Naive thymus-derived CD8-positive, alpha-beta T cell (primary cell): Measurements from ENCODE around the gene CSGALNACT2. TPM values are rescaled to one million over a fixed set of nuclear protein-coding genes. Genes with fewer than 3 reads are reported as not detected.

Experiments used
- ATAC-seq, 2 donors: fragments of 150-1000 bp; cut with Tn5 transposase in 1 of 2; sonication (Bioruptor Pico), chemical (Tn5 transposase) in 1 of 2; 1 replicate in 1 of 2; 2 replicates in 1 of 2; pipeline ENCODE4 v1.10.0; 2021; ENCODE audit warnings: mild to moderate bottlenecking in 2 of 2, moderate library complexity in 2 of 2
- POLR2A ChIA-PET: fragments of 350-600 bp; sonication (Branson Sonifier 250); formaldehyde crosslinking; loops from one replicate; lab custom pipeline; 2021; ENCODE audit warnings: antibody characterized with exemption; lab: Charles Lee
- DNase-seq, 10 donors: peaks; one replicate each; pipeline versions ENCODE4 v3.0.0 to v3.0.0-alpha.2; 2020 to 2022
- H3K27ac Mint-ChIP-seq, 10 donors: one replicate each; pipeline ENCODE4 v1.8.0; 2020 to 2022; ENCODE audit warnings: mild to moderate bottlenecking in 10 of 10, mixed read lengths in 10 of 10, moderate library complexity in 4 of 10, inconsistent platforms in 1 of 10
- H3K27me3 Mint-ChIP-seq, 5 donors: one replicate each; pipeline ENCODE4 v1.8.0; 2021 to 2022; ENCODE audit warnings: mixed read lengths in 5 of 5
- H3K36me3 Mint-ChIP-seq, 3 donors: one replicate each; pipeline ENCODE4 v1.8.0; 2020 to 2022; ENCODE audit warnings: mixed read lengths in 3 of 3, mild to moderate bottlenecking in 2 of 3, inconsistent platforms in 1 of 3
- H3K4me1 Mint-ChIP-seq, 4 donors: one replicate each; pipeline ENCODE4 v1.8.0; 2021 to 2022; ENCODE audit warnings: mixed read lengths in 4 of 4
- H3K4me3 Mint-ChIP-seq, 10 donors: one replicate each; pipeline ENCODE4 v1.8.0; 2020 to 2022; ENCODE audit warnings: mild to moderate bottlenecking in 10 of 10, mixed read lengths in 10 of 10, moderate library complexity in 6 of 10, inconsistent platforms in 1 of 10
- H3K9me3 Mint-ChIP-seq, 9 donors: one replicate each; pipeline ENCODE4 v1.8.0; 2020 to 2022; ENCODE audit warnings: mixed read lengths in 9 of 9, mild to moderate bottlenecking in 3 of 9, inconsistent platforms in 1 of 9, moderate library complexity in 1 of 9
- polyA plus RNA-seq, 3 donors: library from polyadenylated mRNA; unstranded; fragments of 300-500 nt; fragmentation: Illumina TruSeq; gene quantifications; one replicate each; pipeline ENCODE4 v1.2.3, GENCODE V29; 2021
- total RNA-seq, 8 experiments: library from RNA in 2 of 8; stranded (reverse) in 2 of 8; gene quantifications; one replicate each; pipeline ENCODE4 v1.2.3 and lab custom pipeline; 2021 to 2026

CSGALNACT2 gene
- total and polyA plus RNA-seq, 5 experiments from 2014 or later: 15.0 to 61.0 (median 20.0) TPM

GRCh38 chr10:43202657-43203447 lies 64.6 kb downstream of the CSGALNACT2 start:
- ATAC-seq (peak; percentile 41 to 49), DNase-seq (peak in 5 of 10 donors; percentile 23 to 34 (median 28))
- Mint-ChIP-seq H3K27me3 (no peaks in the 10 kb centered on the region), H3K9me3 (no peaks in the 10 kb centered on the region), H3K36me3 (no peaks in the 10 kb centered on the region), H3K27ac (no peak overlapping the region), H3K4me1 (peaks cover 3 to 10% (median 5%) of the 10 kb centered on the region in 4 donors), H3K4me3 (peak overlapping the region in 8 of 10 donors; percentile 73 to 89 (median 84))
- POLR2A ChIA-PET: interaction anchor here (0.6 to 1.3 kb wide), 2 partner anchors 24 to 66 kb away, joined by 3 to 4 read pairs; no protein-coding TSS in a partner anchor

- Mint-ChIP-seq H3K9me3 (no peaks in the 10 kb centered on the region), H3K27ac (no peak overlapping the region), H3K36me3 (no peaks in the 10 kb centered on the region), H3K4me3 (peak overlapping the region in 4 of 10 donors; percentile 10 to 52 (median 38)), H3K4me1 (peaks cover 3 to 10% (median 5%) of the 10 kb centered on the region in 4 donors), H3K27me3 (no peaks in the 10 kb centered on the region)
- POLR2A ChIA-PET: interaction anchor here (0.8 kb wide), 1 partner anchor 65 kb away, joined by 3 read pairs; the partner anchor contains the start of gene CSGALNACT2
- ATAC-seq (no peak), DNase-seq (peak in 3 of 10 donors; percentile 8 to 17 (median 14))
Observed at GRCh38 chr10:43203448-43204041, 65.3 kb downstream of the CSGALNACT2 start.

- DNase-seq: peak in 1 of 10 donors; percentile 14
- POLR2A ChIA-PET: interaction anchor here (0.5 to 0.8 kb wide), 4 partner anchors 66 to 256 kb away, joined by 3 to 5 read pairs (median 4); partner anchors contain the start of gene CSGALNACT2
Observed at GRCh38 chr10:43204042-43204942, 66.0 kb downstream of the CSGALNACT2 start.

GRCh38 chr10:43204943-43205671 lies 66.9 kb downstream of the CSGALNACT2 start:
- Mint-ChIP-seq H3K4me1 (peaks cover 3 to 10% (median 5%) of the 10 kb centered on the region in 4 donors), H3K9me3 (no peaks in the 10 kb centered on the region), H3K27ac (peak overlapping the region in 3 of 10 donors; percentile 29 to 55 (median 46)), H3K27me3 (no peaks in the 10 kb centered on the region), H3K36me3 (no peaks in the 10 kb centered on the region), H3K4me3 (no peak overlapping the region)
- peak in 8 of 10 donors; percentile 25 to 54 (median 42) for DNase-seq
- ATAC-seq: peak; percentile 65 to 71
- POLR2A ChIA-PET: interaction anchor here (0.5 to 0.7 kb wide), 3 partner anchors 67 to 255 kb away, joined by 3 to 5 read pairs (median 4); partner anchors contain the start of gene CSGALNACT2

More at GRCh38 chr10:43204042-43204942, 66.0 kb downstream of the CSGALNACT2 start:
- H3K4me3 Mint-ChIP-seq: peak overlapping the region in 1 of 10 donors; percentile 25
- H3K4me1 Mint-ChIP-seq: peaks cover 3 to 10% (median 5%) of the 10 kb centered on the region in 4 donors
- H3K36me3 Mint-ChIP-seq: no peaks in the 10 kb centered on the region
- H3K27me3 Mint-ChIP-seq: no peaks in the 10 kb centered on the region
- peak overlapping the region in 3 of 10 donors; percentile 15 to 56 (median 36) for H3K27ac Mint-ChIP-seq
- ATAC-seq: no peak
- H3K9me3 Mint-ChIP-seq: no peaks in the 10 kb centered on the region

- Mint-ChIP-seq H3K27ac (peak overlapping the region in 1 of 10 donors; percentile 55), H3K9me3 (no peaks in the 10 kb centered on the region), H3K36me3 (no peaks in the 10 kb centered on the region), H3K27me3 (no peaks in the 10 kb centered on the region), H3K4me3 (no peak overlapping the region), H3K4me1 (peaks cover 3 to 10% (median 5%) of the 10 kb centered on the region in 4 donors)
- no peak for ATAC-seq
- POLR2A ChIA-PET: interaction anchor here (0.6 to 0.7 kb wide), 2 partner anchors 20 to 68 kb away, joined by 3 read pairs; partner anchors contain the start of gene CSGALNACT2
- DNase-seq: peak in 1 of 10 donors; percentile 14
Observed at GRCh38 chr10:43205681-43206390, 67.6 kb downstream of the CSGALNACT2 start.

GRCh38 chr10:43206391-43207235 lies 68.4 kb downstream of the CSGALNACT2 start:
- H3K36me3 Mint-ChIP-seq: no peaks in the 10 kb centered on the region
- POLR2A ChIA-PET: interaction anchor here (0.6 kb wide), 1 partner anchor 19 kb away, joined by 3 read pairs; no protein-coding TSS in a partner anchor
- H3K4me3 Mint-ChIP-seq: no peak overlapping the region
- no peaks in the 10 kb centered on the region for H3K9me3 Mint-ChIP-seq
- H3K4me1 Mint-ChIP-seq: peaks cover 3 to 10% (median 5%) of the 10 kb centered on the region in 4 donors
- H3K27me3 Mint-ChIP-seq: no peaks in the 10 kb centered on the region
- H3K27ac Mint-ChIP-seq: peak overlapping the region in 1 of 10 donors; percentile 68
- DNase-seq (peak in 2 of 10 donors; percentile 15 to 35), ATAC-seq (no peak)

- Mint-ChIP-seq H3K4me3 (no peak overlapping the region), H3K27ac (no peak overlapping the region), H3K4me1 (peaks cover 0 to 3% (median 0%) of the 10 kb centered on the region in 4 donors), H3K27me3 (no peaks in the 10 kb centered on the region), H3K36me3 (no peaks in the 10 kb centered on the region), H3K9me3 (no peaks in the 10 kb centered on the region)
- peak in 2 of 10 donors; percentile 15 to 54 for DNase-seq
- POLR2A ChIA-PET: no interaction called here
- ATAC-seq: no peak
Observed at GRCh38 chr10:43208147-43209073, 70.2 kb downstream of the CSGALNACT2 start.

- Mint-ChIP-seq H3K4me3 (no peak overlapping the region), H3K9me3 (no peaks in the 10 kb centered on the region), H3K27me3 (no peaks in the 10 kb centered on the region), H3K4me1 (peaks cover 0 to 3% (median 0%) of the 10 kb centered on the region in 4 donors), H3K36me3 (no peaks in the 10 kb centered on the region), H3K27ac (no peak overlapping the region)
- POLR2A ChIA-PET: no interaction called here
- DNase-seq: peak in 1 of 10 donors; percentile 43
- ATAC-seq: no peak
Observed at GRCh38 chr10:43209074-43209455, 70.8 kb downstream of the CSGALNACT2 start.

GRCh38 chr10:43209651-43210141 lies 71.5 kb downstream of the CSGALNACT2 start:
- H3K27ac Mint-ChIP-seq: peak overlapping the region in 1 of 10 donors; percentile 24
- no peaks in the 10 kb centered on the region for H3K36me3 Mint-ChIP-seq
- no peaks in the 10 kb centered on the region for H3K27me3 Mint-ChIP-seq
- peaks cover 0 to 3% (median 0%) of the 10 kb centered on the region in 4 donors for H3K4me1 Mint-ChIP-seq
- no peak overlapping the region for H3K4me3 Mint-ChIP-seq
- DNase-seq (peak in 1 of 10 donors; percentile 40), ATAC-seq (no peak)
- H3K9me3 Mint-ChIP-seq: no peaks in the 10 kb centered on the region
- POLR2A ChIA-PET: no interaction called here
